ENCODE data around the gene TTLL4. TPM values are rescaled to one million over a fixed set of nuclear protein-coding genes. Genes with fewer than 3 reads are reported as not detected.
"Not testable (repeated sequence)": the region's sequence is repeated elsewhere in the genome, so short reads cannot be mapped to it uniquely, and the experiment has no call there.

TTLL4 gene
- total RNA-seq, 1 donor from 2014 or later: 33.8 TPM

GRCh38 chr2:218756599-218757377 lies 46.2 kb downstream of the TTLL4 start:
- Histone ChIP-seq H3K27me3 (ENCODE audit: insufficient read depth, low read length) (no peaks in the 10 kb centered on the region), H3K27ac (ENCODE audit: low read depth, low read length) (no peak overlapping the region), H3K9me3 (ENCODE audit: insufficient read depth, low read depth, low read length) (no peaks in the 10 kb centered on the region), H3K79me2 (ENCODE audit: insufficient read depth, low read length) (no peaks in the 10 kb centered on the region), H3K4me2 (ENCODE audit: low read length) (no peak overlapping the region), H4K20me1 (ENCODE audit: insufficient read depth, low read length) (no peaks in the 10 kb centered on the region), H3K4me1 (ENCODE audit: insufficient read depth, low read length) (no peaks in the 10 kb centered on the region), H3K4me3 (ENCODE audit: insufficient read depth, low read depth, low read length) (no peak overlapping the region), H3K9ac (ENCODE audit: low read length) (no peak overlapping the region), H3K36me3 (ENCODE audit: insufficient read depth, low read length) (peaks cover 33% of the 10 kb centered on the region), H2AFZ (ENCODE audit: low read depth, low read length) (no peak overlapping the region)
- DNase-seq (ENCODE audit: low read depth) (no peak), FAIRE-seq (no peak)
- Mint-ChIP-seq H3K4me1 (ENCODE audit: low read depth, unreplicated experiment) (peaks cover 2% of the 10 kb centered on the region), H3K9me3 (ENCODE audit: unreplicated experiment) (no peaks in the 10 kb centered on the region), H3K27me3 (ENCODE audit: low read depth, unreplicated experiment) (no peaks in the 10 kb centered on the region), H3K36me3 (ENCODE audit: low read depth, unreplicated experiment) (peaks cover 35% of the 10 kb centered on the region), H3K4me3 (ENCODE audit: unreplicated experiment) (no peak overlapping the region), H3K27ac (ENCODE audit: unreplicated experiment) (no peak overlapping the region)
- no peak for TF ChIP-seq CTCF (IDR thresholded peaks at IDR 0.05; ENCODE audit: insufficient read depth, low read depth, low read length)
- TF ChIP-seq EZH2 (IDR thresholded peaks at IDR 0.05; ENCODE audit: insufficient read depth, low read length): no peak

DNA sequence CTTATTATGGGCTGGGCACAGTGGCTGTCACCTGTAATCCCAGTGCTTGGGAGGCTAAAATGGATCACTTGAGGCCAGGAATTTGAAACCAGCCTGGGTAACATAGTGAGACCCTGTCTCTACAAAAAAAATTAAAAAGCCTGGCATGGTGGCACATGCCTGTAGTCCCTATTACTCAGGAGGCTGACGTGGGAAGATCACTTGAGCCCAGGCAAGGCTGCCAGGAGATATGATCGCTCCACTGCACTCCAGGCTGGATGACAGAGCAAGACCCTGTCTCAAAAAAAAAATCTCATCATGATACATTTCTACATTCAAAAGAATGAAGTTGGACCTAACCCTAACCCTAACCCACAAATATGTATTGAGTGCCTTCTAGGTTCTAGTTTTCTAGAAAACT lies 51.2 kb downstream of the TTLL4 start:
- H3K9me3 ChIP-seq (ENCODE audit: insufficient read depth, low read depth, low read length): no peaks in the 10 kb centered on the region
- no peak overlapping the region for H3K9ac ChIP-seq (ENCODE audit: low read length)
- DNase-seq (ENCODE audit: low read depth) (no peak), FAIRE-seq (no peak)
- no peak overlapping the region for H3K27ac Mint-ChIP-seq (ENCODE audit: unreplicated experiment)
- H3K4me2 ChIP-seq (ENCODE audit: low read length): no peak overlapping the region
- H4K20me1 ChIP-seq (ENCODE audit: insufficient read depth, low read length): no peaks in the 10 kb centered on the region
- no peaks in the 10 kb centered on the region for H3K27me3 ChIP-seq (ENCODE audit: insufficient read depth, low read length)
- TF ChIP-seq CTCF (IDR thresholded peaks at IDR 0.05; ENCODE audit: insufficient read depth, low read depth, low read length): no peak
- TF ChIP-seq EZH2 (IDR thresholded peaks at IDR 0.05; ENCODE audit: insufficient read depth, low read length): no peak
- H3K27ac ChIP-seq (ENCODE audit: low read depth, low read length): no peak overlapping the region
- no peaks in the 10 kb centered on the region for H3K9me3 Mint-ChIP-seq (ENCODE audit: unreplicated experiment)
- H3K36me3 ChIP-seq (ENCODE audit: insufficient read depth, low read length): peaks cover 3% of the 10 kb centered on the region
- no peaks in the 10 kb centered on the region for H3K27me3 Mint-ChIP-seq (ENCODE audit: low read depth, unreplicated experiment)
- H3K4me3 Mint-ChIP-seq (ENCODE audit: unreplicated experiment): no peak overlapping the region
- peaks cover 2% of the 10 kb centered on the region for H3K4me1 Mint-ChIP-seq (ENCODE audit: low read depth, unreplicated experiment)
- no peaks in the 10 kb centered on the region for H3K79me2 ChIP-seq (ENCODE audit: insufficient read depth, low read length)
- H3K36me3 Mint-ChIP-seq (ENCODE audit: low read depth, unreplicated experiment): peaks cover 6% of the 10 kb centered on the region
- H3K4me3 ChIP-seq (ENCODE audit: insufficient read depth, low read depth, low read length): no peak overlapping the region
- H3K4me1 ChIP-seq (ENCODE audit: insufficient read depth, low read length): no peaks in the 10 kb centered on the region
- no peak overlapping the region for H2AFZ ChIP-seq (ENCODE audit: low read depth, low read length)

DNA sequence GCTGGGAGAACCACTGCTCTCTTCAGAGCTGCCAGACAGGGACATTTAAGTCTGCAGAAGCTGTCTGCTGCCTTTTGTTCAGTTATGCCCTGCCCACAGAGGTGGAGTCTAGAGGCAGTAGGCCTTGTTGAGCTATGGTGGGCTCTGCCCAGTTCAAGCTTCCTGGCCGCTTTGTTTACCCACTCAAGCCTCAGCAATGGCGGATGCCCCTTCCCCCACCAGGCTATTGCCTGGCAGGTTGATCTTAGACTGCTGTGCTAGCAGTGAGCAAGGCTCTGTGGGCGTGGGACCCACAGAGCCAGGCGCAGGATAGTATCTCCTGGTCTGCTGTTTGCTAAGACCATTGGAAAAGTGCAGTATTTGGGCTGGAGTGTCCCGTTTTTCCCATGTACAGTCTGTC lies 62.1 kb downstream of the TTLL4 start:
- H3K4me1 ChIP-seq (ENCODE audit: insufficient read depth, low read length); H3K36me3 ChIP-seq (ENCODE audit: insufficient read depth, low read length); DNase-seq (ENCODE audit: low read depth); H3K9ac ChIP-seq (ENCODE audit: low read length); H3K27me3 Mint-ChIP-seq (ENCODE audit: low read depth, unreplicated experiment); FAIRE-seq; H3K27me3 ChIP-seq (ENCODE audit: insufficient read depth, low read length); H3K4me3 ChIP-seq (ENCODE audit: insufficient read depth, low read depth, low read length); H2AFZ ChIP-seq (ENCODE audit: low read depth, low read length); H3K9me3 ChIP-seq (ENCODE audit: insufficient read depth, low read depth, low read length); H3K4me3 Mint-ChIP-seq (ENCODE audit: unreplicated experiment); H3K27ac ChIP-seq (ENCODE audit: low read depth, low read length); H3K4me2 ChIP-seq (ENCODE audit: low read length); H3K27ac Mint-ChIP-seq (ENCODE audit: unreplicated experiment); H3K4me1 Mint-ChIP-seq (ENCODE audit: low read depth, unreplicated experiment); H4K20me1 ChIP-seq (ENCODE audit: insufficient read depth, low read length); H3K79me2 ChIP-seq (ENCODE audit: insufficient read depth, low read length): not testable (repeated sequence)
- Mint-ChIP-seq H3K36me3 (ENCODE audit: low read depth, unreplicated experiment) (peaks cover 26% of the 10 kb centered on the region), H3K9me3 (ENCODE audit: unreplicated experiment) (peaks cover 21% of the 10 kb centered on the region)

All from astrocyte (in vitro differentiated cells and primary cell).